NCI-H2171 treated with DMSO at 0.1 percent for 48 hours (cell line): ENCODE results near the gene ERMAP.
"Not testable (repeated sequence)": the region's sequence is repeated elsewhere in the genome, so short reads cannot be mapped to it uniquely, and the experiment has no call there.

Experiments
- DNase-seq: peaks from one replicate; lab custom pipeline; 2025; lab: John Stamatoyannopoulos, UW

Gene ERMAP

DNA sequence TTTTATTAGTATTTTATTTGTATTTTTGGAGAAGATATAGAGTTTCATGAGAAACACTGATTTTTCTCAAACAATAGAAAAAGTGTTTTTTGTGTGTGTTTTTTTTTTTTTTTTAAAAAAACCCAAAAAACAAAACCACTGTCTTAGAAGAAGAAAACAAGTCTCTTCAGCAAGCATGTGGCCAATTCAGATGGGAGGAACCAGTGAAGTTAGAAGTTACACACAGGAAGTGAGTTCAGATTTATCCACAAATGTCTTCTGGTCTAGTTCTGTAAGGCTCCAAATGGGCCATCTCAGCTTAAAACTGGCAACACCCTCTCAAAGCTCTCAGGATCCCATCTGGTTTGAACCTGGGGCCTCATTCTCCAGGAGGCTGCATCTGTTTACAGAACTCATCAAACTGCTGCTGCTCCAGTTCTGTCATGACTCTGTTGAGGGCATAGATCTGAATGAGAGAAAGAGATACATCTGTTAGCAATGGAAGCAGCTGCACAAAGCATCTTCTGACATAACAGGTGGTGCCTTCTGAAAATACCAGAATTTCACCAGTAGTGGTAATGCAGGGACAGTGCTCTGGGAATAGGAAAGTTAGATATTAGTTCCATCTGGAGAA lies 9.8 kb upstream of the ERMAP start:
- DNase-seq = peak; percentile 95

DNA sequence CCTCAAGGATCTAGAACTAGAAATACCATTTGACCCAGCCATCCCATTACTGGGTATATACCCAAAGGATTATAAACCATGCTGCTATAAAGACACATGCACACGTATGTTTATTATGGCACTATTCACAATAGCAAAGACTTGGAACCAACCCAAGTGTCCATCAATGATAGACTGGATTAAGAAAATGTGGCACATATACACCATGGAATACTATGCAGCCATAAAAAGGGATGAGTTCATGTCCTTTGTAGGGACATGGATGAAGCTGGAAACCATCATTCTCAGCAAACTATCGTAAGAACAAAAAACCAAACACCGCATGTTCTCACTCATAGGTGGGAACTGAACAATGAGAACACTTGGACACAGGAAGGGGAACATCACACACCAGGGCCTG lies 2.1 kb upstream of the ERMAP start:
- not testable (repeated sequence) for DNase-seq

GRCh38 chr1:42815941-42816584 lies 859 bp upstream of the ERMAP start:
- DNase-seq = peak; percentile 43

DNA sequence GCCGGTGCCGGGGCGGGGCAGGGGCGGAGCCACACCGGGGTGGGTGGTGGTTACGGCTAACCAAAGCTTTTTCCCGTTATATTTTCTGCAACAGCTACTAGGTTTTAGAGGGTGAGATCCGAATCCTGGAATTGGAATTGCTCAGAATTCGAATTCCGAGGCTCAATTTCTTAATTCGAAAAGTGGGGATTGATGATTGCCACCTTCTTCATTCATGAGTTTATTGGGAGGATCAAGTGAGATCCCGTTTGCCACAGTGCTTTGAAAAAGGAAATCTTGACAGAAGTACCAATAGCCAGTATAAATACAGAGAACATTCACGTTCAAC lies 482 bp downstream of the ERMAP start:
- DNase-seq = no peak

DNA sequence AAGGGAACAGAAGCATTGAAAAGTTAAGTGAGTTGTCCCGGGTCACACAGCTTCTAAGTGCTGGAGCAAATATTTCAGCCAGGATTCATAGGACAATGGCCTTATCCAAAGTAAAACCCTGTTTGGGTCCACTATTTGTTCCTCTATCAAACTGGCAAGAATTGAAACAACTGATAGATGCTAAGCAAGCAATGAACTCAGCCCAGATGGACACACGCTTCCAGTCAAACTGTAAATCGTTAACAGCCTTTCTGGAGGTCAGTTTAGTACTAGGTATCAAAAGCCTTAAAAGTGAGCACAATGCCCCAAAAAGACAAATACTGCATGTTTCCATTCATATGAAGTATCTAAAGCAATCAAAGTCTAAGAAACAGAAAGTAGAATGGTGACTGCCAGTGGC lies 1.1 kb downstream of the ERMAP start:
- no peak for DNase-seq

GRCh38 chr1:42820813-42821212 lies 3.9 kb downstream of the ERMAP start:
- DNase-seq = no peak

- no peak for DNase-seq
Measured at GRCh38 chr1:42821690-42822089, 4.8 kb downstream of the ERMAP start.

GRCh38 chr1:42822800-42823392 lies 6.0 kb downstream of the ERMAP start:
- DNase-seq = peak; percentile 13

GRCh38 chr1:42824481-42825035 lies 7.6 kb downstream of the ERMAP start:
- DNase-seq = no peak

GRCh38 chr1:42825036-42825851 lies 8.3 kb downstream of the ERMAP start:
- no peak for DNase-seq

DNA sequence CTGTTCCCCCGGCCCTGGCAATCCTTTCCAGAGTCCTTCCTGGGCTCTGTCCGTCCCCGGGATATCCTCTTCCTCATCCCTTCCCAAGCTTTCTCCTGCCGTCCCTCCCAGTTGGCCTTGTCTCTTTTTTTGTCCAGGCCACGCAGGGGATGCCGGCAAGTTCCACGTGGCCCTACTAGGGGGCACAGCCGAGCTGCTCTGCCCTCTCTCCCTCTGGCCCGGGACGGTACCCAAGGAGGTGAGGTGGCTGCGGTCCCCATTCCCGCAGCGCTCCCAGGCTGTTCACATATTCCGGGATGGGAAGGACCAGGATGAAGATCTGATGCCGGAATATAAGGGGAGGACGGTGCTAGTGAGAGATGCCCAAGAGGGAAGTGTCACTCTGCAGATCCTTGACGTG lies 13.7 kb downstream of the ERMAP start:
- no peak for DNase-seq

GRCh38 chr1:42831273-42831672 lies 14.4 kb downstream of the ERMAP start:
- DNase-seq = no peak

GRCh38 chr1:42832641-42833240 lies 15.8 kb downstream of the ERMAP start:
- DNase-seq = no peak

DNA sequence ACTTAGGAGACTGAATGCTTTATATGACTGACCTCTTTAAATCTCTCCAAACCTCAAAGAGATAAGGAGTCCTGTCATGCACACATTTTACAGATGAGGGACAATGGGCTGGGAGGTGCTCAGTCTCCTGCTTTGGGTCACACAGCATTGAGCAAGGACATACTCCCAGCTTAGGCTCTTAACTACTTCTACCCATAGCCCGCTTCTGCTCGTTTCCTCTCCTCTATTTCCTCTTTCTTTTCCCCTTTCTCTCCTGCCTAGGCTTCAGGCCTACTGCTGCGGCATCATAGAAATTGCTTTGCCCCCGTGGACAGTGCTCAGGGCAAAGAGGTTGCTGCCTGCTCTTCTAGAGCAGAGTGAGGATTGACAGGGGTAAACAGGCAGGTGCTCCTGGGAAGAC lies 17.1 kb downstream of the ERMAP start:
- no peak for DNase-seq

DNA sequence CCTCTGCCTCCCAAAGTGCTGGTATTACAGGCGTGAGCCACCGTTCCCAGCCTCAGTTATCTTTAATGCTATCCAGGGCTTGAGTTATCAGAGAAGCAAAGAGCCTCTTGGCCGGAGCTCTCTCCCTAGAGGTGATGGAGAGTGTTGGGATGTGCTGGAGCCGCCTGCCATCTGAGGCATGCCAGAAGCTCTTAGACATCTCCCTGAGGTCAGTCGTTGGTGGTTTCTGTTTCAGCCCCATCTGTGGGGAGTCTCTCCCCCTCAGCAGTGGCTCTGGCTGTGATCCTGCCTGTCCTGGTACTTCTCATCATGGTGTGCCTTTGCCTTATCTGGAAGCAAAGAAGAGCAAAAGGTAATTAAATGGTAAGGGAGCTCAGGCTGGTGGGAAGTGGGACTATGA lies 17.9 kb downstream of the ERMAP start:
- no peak for DNase-seq

DNA sequence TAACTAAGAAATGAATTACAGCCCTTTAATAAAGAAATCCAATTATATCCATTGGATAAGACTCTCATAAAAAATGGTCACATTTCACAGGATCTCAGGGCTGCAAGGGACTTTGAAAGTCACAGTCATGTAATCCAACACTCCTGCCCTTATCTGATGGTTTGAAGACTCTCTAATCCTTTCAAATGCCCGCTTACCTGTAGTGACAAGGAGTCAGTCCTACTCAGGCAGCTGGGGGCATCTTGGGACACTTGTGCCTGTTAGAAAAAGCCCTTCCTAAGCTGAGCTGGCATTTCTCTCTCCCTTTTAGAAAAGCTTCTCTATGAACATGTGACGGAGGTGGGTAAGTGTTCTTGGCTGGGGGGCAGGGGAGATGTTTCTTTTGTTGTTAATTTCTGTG lies 18.5 kb downstream of the ERMAP start:
- DNase-seq = no peak

DNA sequence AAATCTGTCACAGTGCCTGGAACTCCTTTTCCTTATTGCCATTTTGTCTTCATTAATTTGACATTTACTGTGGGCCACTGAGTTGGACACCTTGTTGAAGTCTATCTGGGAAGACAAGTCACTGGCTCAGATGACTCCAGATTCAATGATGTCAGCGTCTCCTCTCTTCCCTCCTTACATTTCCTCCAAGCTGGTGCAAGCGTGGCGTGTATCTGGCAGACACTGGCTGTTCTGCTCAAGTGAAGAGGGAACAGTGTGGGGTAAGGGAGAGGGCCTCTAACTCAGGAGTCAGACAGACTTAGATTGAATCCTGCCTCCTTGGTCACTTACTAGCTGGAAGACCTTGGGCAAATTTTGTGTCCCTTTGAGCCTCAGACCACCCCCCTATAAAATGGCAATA lies 20.8 kb downstream of the ERMAP start:
- DNase-seq = no peak

GRCh38 chr1:42838482-42839190 lies 21.7 kb downstream of the ERMAP start:
- DNase-seq = no peak

GRCh38 chr1:42841010-42841409 lies 24.1 kb downstream of the ERMAP start:
- no peak for DNase-seq

DNA sequence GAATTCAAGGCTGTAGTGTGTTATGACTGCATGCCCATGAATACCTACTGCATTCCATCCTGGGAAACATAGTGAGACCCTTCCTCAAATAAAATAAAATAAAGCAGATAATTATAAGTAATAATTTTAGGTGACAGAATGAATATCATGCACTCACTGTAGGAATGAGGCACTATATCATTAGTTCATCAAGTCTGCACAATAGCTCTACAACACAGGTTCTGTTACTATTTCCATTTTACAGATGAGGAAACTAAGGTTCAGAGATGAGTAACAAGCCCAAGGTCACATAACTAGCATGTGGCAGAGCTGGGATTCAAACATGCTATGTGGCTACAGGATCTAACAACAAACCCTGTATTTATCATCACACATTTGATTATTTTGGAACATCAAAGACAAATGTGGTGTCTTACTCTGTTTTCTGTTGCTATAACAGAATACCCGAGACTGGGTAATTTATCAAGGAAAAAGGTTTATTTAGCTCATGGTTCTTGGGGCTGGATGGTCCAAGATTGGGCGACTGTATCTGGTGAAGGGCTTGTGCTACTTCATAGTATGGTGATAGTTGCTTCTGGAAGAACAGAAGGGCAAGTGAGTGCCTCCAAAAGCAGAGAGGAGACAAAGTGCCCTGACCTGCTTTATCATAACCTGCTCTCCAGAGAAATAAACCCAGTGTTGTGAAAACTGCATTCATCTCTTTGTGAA lies 24.7 kb downstream of the ERMAP start:
- DNase-seq = no peak

- DNase-seq = no peak
Measured at GRCh38 chr1:42844592-42845140, 27.7 kb downstream of the ERMAP start.
